Measurements from ENCODE around the gene TSPAN9. TPM values are rescaled to one million over a fixed set of nuclear protein-coding genes. Genes with fewer than 3 reads are reported as not detected.

The TSPAN9 gene
- total and polyA plus RNA-seq, 2 donors from 2014 or later = 62.4 to 81.6 TPM

DNA sequence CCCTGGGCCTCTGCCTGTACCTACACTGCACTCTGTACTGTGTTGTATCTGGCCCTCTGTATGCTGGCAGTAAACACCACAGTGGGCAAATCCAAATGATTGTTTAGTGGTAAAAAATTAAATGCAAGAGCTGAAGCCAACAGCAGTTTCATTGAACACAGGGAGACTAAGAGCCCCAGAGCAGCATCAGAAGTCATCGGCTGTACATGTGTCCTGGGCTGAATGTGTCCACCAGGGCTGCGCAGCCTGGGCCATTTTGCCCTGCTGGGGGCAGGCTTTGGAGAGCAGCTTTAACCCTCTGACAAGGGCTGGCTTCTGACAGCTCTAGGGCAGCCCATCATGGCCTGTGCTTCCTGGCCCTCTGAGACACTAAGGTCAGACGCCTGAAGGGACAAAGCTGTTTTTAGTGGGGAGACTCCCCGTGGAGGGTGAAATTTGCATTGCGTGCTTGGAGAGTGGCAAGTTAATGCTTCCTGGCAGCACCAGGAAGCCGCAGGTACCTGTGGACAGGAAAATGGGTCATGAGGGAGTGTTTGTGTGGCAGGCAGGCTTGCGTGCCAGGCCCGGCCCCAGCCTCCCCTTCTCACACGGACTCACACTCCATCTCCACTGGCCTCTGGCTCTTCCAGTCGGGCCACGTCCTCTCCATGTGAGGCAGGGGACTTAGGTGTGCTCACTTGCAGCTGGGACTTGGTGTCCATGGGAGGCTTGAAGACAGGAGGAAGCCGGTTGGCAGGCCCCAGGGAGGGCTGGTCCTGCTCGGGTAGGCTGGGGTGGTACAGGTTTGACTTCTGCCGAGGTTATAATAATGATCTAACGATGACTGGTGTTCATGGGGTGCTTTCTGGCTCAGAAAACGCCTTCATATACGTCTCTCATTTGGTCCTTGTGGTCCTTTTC lies 150.1 kb downstream of the TSPAN9 start:
- Histone ChIP-seq H3K4me3 (ENCODE audit: low read length in 3 of 3) (no peak overlapping the region), H3K9me3 (ENCODE audit: control insufficient read depth in 2 of 3, insufficient read depth in 1 of 3, low read length in 3 of 3) (no peaks in the 10 kb centered on the region), H3K27ac (ENCODE audit: low read depth in 2 of 2, low read length in 2 of 2) (no peak overlapping the region), H3K27me3 (ENCODE audit: control insufficient read depth, insufficient read depth, low read length) (no peaks in the 10 kb centered on the region), H3K4me1 (ENCODE audit: control insufficient read depth in 2 of 3, insufficient read depth in 2 of 3, low read depth in 1 of 3, low read length in 3 of 3) (no peaks in the 10 kb centered on the region), H3K9ac (ENCODE audit: low read length in 3 of 3) (no peak overlapping the region), H3K36me3 (ENCODE audit: control insufficient read depth in 2 of 3, insufficient read depth in 3 of 3, low read length in 3 of 3) (peaks cover 0 to 5% (median under 1%) of the 10 kb centered on the region in 3 donors)
- no peak for FAIRE-seq
- no peak for TF ChIP-seq CTCF (IDR thresholded peaks at IDR 0.05; ENCODE audit: borderline replicate concordance, extremely low read depth, insufficient read depth)
- intact Hi-C loops (cut with DNase I) = no loop called here
- DNase-seq = no peak

DNA sequence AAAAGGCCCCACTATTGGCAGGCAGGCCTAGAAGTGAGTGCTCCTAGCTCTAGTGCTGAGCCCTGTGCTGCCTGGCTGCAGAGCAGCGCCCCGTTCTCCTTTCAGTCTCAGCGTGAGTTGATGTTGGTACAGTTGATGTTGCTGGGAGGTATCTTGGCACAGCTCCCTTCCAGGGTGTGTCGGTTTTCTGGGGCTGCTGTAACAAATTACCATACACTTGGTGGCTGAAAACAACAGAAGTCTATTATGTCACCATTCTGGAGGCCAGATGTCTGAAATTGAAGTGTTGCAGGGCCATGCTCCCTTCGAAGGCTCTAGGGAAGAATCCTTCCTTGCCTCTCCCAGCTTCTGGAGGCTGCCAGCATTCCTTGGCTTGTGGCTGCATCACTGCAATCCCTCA lies 151.4 kb downstream of the TSPAN9 start:
- no peak for DNase-seq
- intact Hi-C loops (cut with DNase I) = no loop called here

DNA sequence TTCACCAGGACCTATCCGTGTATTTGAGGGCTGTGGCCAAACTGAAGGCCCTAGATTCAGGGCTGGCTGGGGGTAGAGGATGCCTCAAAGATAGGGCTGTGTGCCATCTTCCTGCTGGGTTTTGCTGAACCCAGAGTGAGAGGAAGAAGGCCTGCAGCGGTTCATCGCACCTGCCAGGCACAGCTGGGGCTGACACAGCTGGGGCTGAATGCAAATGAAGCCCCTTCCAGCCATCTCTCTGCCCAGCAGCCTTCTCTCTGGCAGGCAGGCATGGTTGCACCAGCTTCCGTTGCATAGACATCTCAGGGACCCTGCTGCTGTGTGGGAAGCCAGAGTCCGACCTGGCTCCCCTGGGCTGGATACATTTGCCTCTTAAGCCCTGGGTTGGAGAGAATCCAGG lies 152.4 kb downstream of the TSPAN9 start:
- Histone ChIP-seq H3K27me3 (ENCODE audit: control insufficient read depth, insufficient read depth, low read length) (no peaks in the 10 kb centered on the region), H3K36me3 (ENCODE audit: control insufficient read depth in 2 of 3, insufficient read depth in 3 of 3, low read length in 3 of 3) (peaks cover 0 to 5% (median 0%) of the 10 kb centered on the region in 3 donors)
- intact Hi-C loops (cut with DNase I) = no loop called here

More for the DNA sequence above, 151.4 kb downstream of the TSPAN9 start:
- TF ChIP-seq CTCF (IDR thresholded peaks at IDR 0.05; ENCODE audit: borderline replicate concordance, extremely low read depth, insufficient read depth) = no peak
- H3K4me3 ChIP-seq (ENCODE audit: low read length in 3 of 3) = no peak overlapping the region
- H3K36me3 ChIP-seq (ENCODE audit: control insufficient read depth in 2 of 3, insufficient read depth in 3 of 3, low read length in 3 of 3) = peaks cover 0 to 5% (median 0%) of the 10 kb centered on the region in 3 donors
- H3K9ac ChIP-seq (ENCODE audit: low read length in 3 of 3) = no peak overlapping the region
- H3K27me3 ChIP-seq (ENCODE audit: control insufficient read depth, insufficient read depth, low read length) = no peaks in the 10 kb centered on the region
- no peaks in the 10 kb centered on the region for H3K4me1 ChIP-seq (ENCODE audit: control insufficient read depth in 2 of 3, insufficient read depth in 2 of 3, low read depth in 1 of 3, low read length in 3 of 3)
- no peak for FAIRE-seq
- H3K27ac ChIP-seq (ENCODE audit: low read depth in 2 of 2, low read length in 2 of 2) = no peak overlapping the region
- H3K9me3 ChIP-seq (ENCODE audit: control insufficient read depth in 2 of 3, insufficient read depth in 1 of 3, low read length in 3 of 3) = no peaks in the 10 kb centered on the region

More for the DNA sequence above, 152.4 kb downstream of the TSPAN9 start:
- H3K4me3 ChIP-seq (ENCODE audit: low read length in 3 of 3) = no peak overlapping the region
- FAIRE-seq = no peak
- TF ChIP-seq CTCF (IDR thresholded peaks at IDR 0.05; ENCODE audit: borderline replicate concordance, extremely low read depth, insufficient read depth) = no peak
- no peaks in the 10 kb centered on the region for H3K4me1 ChIP-seq (ENCODE audit: control insufficient read depth in 2 of 3, insufficient read depth in 2 of 3, low read depth in 1 of 3, low read length in 3 of 3)
- no peak overlapping the region for H3K9ac ChIP-seq (ENCODE audit: low read length in 3 of 3)
- H3K9me3 ChIP-seq (ENCODE audit: control insufficient read depth in 2 of 3, insufficient read depth in 1 of 3, low read length in 3 of 3) = no peaks in the 10 kb centered on the region
- no peak for DNase-seq
- no peak overlapping the region for H3K27ac ChIP-seq (ENCODE audit: low read depth in 2 of 2, low read length in 2 of 2)
